ENCODE data around the gene TMEM86B. TPM values are rescaled to one million over a fixed set of nuclear protein-coding genes. Genes with fewer than 3 reads are reported as not detected.

The TMEM86B gene, protein sequence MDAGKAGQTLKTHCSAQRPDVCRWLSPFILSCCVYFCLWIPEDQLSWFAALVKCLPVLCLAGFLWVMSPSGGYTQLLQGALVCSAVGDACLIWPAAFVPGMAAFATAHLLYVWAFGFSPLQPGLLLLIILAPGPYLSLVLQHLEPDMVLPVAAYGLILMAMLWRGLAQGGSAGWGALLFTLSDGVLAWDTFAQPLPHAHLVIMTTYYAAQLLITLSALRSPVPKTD
- 14.2 TPM for total RNA-seq (2021; ENCODE audit: unreplicated experiment)
- polyA plus RNA-seq (2012; ENCODE audit: insufficient read length), result 12.2 TPM
- percentile 71 among the genes with signal in this experiment for Bru-seq, nascent RNA
- percentile 88 among the genes with signal in this experiment for BruChase-seq, experiment 1, labeled RNA remaining after a 2-hour chase
- percentile 92 among the genes with signal in this experiment for BruChase-seq, experiment 2, labeled RNA remaining after a 6-hour chase
- long read RNA-seq, transcript TMEM86B-203 (2 exons, 1,508 nt), result major isoform, 13 of 15 reads
- long read RNA-seq, partial matches to known transcripts, result 0 of 15 reads
- long read RNA-seq, other reads (novel, unspliced or antisense), result 0 of 15 reads

DNA sequence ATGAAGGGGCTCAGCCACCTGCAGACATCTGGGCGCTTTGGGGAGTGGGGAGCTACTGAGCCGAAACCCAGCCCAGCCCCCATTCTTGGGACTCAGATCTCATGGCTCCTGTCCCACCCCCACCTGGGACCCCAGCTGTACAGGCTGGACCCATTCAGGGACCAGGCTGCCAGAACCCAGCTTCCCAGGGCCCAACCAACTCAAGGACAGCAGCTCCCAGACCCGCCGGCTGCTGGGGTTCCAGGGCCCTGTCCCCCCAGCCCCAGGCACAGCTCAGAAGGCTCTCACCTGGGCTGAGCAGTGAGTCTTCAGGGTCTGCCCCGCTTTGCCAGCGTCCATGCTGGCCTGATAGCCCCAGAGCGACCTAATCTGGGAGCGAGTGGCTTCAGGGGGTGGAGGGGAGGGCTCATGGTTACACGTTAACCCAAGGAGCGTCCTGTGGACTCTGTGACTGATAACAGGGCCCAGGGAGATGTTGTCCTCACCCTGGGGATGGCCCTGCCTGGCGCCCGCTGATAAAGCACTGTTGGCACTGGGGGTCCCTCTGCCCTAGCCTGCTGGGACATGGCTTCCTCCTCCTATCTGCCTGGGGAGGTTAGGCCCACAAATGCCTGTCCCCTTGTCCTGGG lies at the start of gene TMEM86B:
TSS of gene TMEM86B (minus strand) at position 361 of the 629 bp plus-strand sequence. CDS start at position 339, 22 bp downstream.
- H3K27me3 ChIP-seq (ENCODE audit: control insufficient read depth, insufficient read depth, low read length), result no peaks in the 10 kb centered on the region
- TF ChIP-seq TCF7L2 (IDR thresholded peaks at IDR 0.05; ENCODE audit: low read depth, low read length), result no peak
- no peak for TF ChIP-seq SIN3A (IDR thresholded peaks at IDR 0.05; ENCODE audit: borderline replicate concordance, insufficient read depth, low read depth, low read length)
- TF ChIP-seq POLR2AphosphoS5 (IDR thresholded peaks at IDR 0.05; ENCODE audit: low read depth, low read length), result no peak
- TF ChIP-seq, protein P1, sequence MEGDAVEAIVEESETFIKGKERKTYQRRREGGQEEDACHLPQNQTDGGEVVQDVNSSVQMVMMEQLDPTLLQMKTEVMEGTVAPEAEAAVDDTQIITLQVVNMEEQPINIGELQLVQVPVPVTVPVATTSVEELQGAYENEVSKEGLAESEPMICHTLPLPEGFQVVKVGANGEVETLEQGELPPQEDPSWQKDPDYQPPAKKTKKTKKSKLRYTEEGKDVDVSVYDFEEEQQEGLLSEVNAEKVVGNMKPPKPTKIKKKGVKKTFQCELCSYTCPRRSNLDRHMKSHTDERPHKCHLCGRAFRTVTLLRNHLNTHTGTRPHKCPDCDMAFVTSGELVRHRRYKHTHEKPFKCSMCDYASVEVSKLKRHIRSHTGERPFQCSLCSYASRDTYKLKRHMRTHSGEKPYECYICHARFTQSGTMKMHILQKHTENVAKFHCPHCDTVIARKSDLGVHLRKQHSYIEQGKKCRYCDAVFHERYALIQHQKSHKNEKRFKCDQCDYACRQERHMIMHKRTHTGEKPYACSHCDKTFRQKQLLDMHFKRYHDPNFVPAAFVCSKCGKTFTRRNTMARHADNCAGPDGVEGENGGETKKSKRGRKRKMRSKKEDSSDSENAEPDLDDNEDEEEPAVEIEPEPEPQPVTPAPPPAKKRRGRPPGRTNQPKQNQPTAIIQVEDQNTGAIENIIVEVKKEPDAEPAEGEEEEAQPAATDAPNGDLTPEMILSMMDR (IDR thresholded peaks at IDR 0.05), result no peak
- TF ChIP-seq, protein P2, sequence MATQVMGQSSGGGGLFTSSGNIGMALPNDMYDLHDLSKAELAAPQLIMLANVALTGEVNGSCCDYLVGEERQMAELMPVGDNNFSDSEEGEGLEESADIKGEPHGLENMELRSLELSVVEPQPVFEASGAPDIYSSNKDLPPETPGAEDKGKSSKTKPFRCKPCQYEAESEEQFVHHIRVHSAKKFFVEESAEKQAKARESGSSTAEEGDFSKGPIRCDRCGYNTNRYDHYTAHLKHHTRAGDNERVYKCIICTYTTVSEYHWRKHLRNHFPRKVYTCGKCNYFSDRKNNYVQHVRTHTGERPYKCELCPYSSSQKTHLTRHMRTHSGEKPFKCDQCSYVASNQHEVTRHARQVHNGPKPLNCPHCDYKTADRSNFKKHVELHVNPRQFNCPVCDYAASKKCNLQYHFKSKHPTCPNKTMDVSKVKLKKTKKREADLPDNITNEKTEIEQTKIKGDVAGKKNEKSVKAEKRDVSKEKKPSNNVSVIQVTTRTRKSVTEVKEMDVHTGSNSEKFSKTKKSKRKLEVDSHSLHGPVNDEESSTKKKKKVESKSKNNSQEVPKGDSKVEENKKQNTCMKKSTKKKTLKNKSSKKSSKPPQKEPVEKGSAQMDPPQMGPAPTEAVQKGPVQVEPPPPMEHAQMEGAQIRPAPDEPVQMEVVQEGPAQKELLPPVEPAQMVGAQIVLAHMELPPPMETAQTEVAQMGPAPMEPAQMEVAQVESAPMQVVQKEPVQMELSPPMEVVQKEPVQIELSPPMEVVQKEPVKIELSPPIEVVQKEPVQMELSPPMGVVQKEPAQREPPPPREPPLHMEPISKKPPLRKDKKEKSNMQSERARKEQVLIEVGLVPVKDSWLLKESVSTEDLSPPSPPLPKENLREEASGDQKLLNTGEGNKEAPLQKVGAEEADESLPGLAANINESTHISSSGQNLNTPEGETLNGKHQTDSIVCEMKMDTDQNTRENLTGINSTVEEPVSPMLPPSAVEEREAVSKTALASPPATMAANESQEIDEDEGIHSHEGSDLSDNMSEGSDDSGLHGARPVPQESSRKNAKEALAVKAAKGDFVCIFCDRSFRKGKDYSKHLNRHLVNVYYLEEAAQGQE (IDR thresholded peaks at IDR 0.05; ENCODE audit: insufficient read depth in 1 of 2, low read depth in 2 of 2, low read length in 1 of 2), result no peak
- H3K9me3 ChIP-seq (ENCODE audit: control insufficient read depth, insufficient read depth, low read depth, low read length), result no peaks in the 10 kb centered on the region
- BruUV-seq (replicated peaks), result no TSS peak
- H3K4me3 ChIP-seq (ENCODE audit: low read depth in 2 of 2, low read length in 2 of 2), result no peak within 1 kb of the TSS
- intact Hi-C loops (cut with micrococcal nuclease; ENCODE audit: unreplicated experiment), result no loop called here
- H3K36me3 ChIP-seq (ENCODE audit: control insufficient read depth, insufficient read depth, low read length), result peaks cover 23% of the 10 kb centered on the region
- ATAC-seq (no peak), DNase-seq (ENCODE audit: low read depth, low spot score) (no peak)
- ChIA-PET CTCF (interaction anchor here (0.6 kb wide), 1 partner anchor 1269 kb away, joined by 10 read pairs; no protein-coding TSS in a partner anchor), POLR2A (no interaction called here)
- in situ Hi-C loops (cut with HindIII; ENCODE audit: low pct_unique_long_range_greater_than_20kb, low sequenced_read_pairs), result no loop called here
- H3K4me1 ChIP-seq (ENCODE audit: control insufficient read depth, insufficient read depth, low read length), result peaks cover 13% of the 10 kb centered on the region; the same call in 1 of the 2 replicates
- H3K27ac ChIP-seq (ENCODE audit: low read length), result no peak within 1 kb of the TSS; the same call in 1 of the 2 replicates

DNA sequence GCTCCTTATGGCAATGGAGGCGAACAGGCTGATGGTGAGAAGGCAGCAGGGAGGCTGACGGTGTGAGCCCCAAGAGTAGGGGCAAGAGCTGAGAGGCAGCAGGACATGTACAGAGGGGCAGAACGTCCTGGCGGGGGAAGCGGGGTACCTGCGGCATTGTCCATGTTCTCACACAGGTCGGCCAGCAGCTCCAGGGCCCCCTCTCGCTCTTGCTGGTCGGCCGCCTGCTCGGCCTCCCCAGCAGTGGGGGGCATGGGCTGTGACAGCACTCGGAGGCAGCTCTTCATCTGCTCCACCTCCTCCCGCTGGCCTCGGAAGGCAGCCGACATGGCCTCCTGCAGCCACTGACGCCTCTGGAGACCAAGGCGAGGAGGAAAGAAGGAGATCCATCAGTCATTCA lies 48.9 kb upstream of the TMEM86B start:
- Histone ChIP-seq H3K4me1 (ENCODE audit: control insufficient read depth, insufficient read depth, low read length) (peaks cover 12% of the 10 kb centered on the region), H3K4me3 (ENCODE audit: low read depth in 2 of 2, low read length in 2 of 2) (no peak overlapping the region), H3K27ac (ENCODE audit: low read length) (no peak overlapping the region), H3K9me3 (ENCODE audit: control insufficient read depth, insufficient read depth, low read depth, low read length) (no peaks in the 10 kb centered on the region), H3K36me3 (ENCODE audit: control insufficient read depth, insufficient read depth, low read length) (no peaks in the 10 kb centered on the region), H3K27me3 (ENCODE audit: control insufficient read depth, insufficient read depth, low read length) (no peaks in the 10 kb centered on the region)
- DNase-seq (ENCODE audit: low read depth, low spot score) (no peak), ATAC-seq (no peak)
- TF ChIP-seq TCF7L2 (IDR thresholded peaks at IDR 0.05; ENCODE audit: low read depth, low read length) (no peak), SIN3A (IDR thresholded peaks at IDR 0.05; ENCODE audit: borderline replicate concordance, insufficient read depth, low read depth, low read length) (no peak), POLR2AphosphoS5 (IDR thresholded peaks at IDR 0.05; ENCODE audit: low read depth, low read length) (no peak)
- TF ChIP-seq, protein P2 (IDR thresholded peaks at IDR 0.05; ENCODE audit: insufficient read depth in 1 of 2, low read depth in 2 of 2, low read length in 1 of 2), result no peak
- TF ChIP-seq, protein P1 (IDR thresholded peaks at IDR 0.05), result no peak
- no TSS peak for BruUV-seq (replicated peaks)
- CTCF ChIA-PET, result interaction anchor here (0.6 kb wide), 1 partner anchor 18 kb away, joined by 3 read pairs; no protein-coding TSS in a partner anchor
- in situ Hi-C loops (cut with HindIII; ENCODE audit: low pct_unique_long_range_greater_than_20kb, low sequenced_read_pairs) (no loop called here), intact Hi-C loops (cut with micrococcal nuclease; ENCODE audit: unreplicated experiment) (no loop called here)
- POLR2A ChIA-PET, result no interaction called here
